ENCODE data around the gene TMEM81. TPM values are rescaled to one million over a fixed set of nuclear protein-coding genes. Genes with fewer than 3 reads are reported as not detected.

TMEM81 gene
- total RNA-seq, 4 donors from 2014 or later: 0.44 to 3.6 (median 2.3) TPM; not detected in 1

DNA sequence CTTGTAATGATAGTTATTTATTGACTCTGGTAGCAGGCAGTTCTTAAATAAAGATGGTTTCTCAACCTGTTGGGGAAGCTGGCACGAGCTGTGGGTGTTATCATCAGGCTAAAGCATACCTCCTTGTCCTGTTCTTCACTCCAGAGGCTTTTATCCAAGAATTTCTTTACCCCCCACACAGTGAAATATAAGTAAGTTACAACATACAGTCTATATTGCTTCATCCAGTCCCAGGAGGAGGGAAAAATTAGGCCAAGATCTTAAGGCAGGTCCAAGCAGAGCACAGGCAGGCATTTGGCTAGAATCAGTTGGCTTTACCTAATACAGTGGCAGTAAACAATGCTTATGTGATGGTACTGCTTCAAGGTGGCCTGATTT lies 6.3 kb downstream of the TMEM81 start:
- no peak overlapping the region for H3K27ac ChIP-seq
- peaks cover 0 to 18% (median 0%) of the 10 kb centered on the region in 3 donors for H3K36me3 ChIP-seq
- 82 to 95% methylated on average over 1 of the region's 1 CpG for WGBS, 2 donors
- H3K4me1 ChIP-seq: no peaks in the 10 kb centered on the region
- H3K27me3 ChIP-seq: no peaks in the 10 kb centered on the region
- TF ChIP-seq POLR2A (IDR thresholded peaks at IDR 0.05) (no peak), EP300 (IDR thresholded peaks at IDR 0.05) (no peak)
- TF ChIP-seq, protein P1, sequence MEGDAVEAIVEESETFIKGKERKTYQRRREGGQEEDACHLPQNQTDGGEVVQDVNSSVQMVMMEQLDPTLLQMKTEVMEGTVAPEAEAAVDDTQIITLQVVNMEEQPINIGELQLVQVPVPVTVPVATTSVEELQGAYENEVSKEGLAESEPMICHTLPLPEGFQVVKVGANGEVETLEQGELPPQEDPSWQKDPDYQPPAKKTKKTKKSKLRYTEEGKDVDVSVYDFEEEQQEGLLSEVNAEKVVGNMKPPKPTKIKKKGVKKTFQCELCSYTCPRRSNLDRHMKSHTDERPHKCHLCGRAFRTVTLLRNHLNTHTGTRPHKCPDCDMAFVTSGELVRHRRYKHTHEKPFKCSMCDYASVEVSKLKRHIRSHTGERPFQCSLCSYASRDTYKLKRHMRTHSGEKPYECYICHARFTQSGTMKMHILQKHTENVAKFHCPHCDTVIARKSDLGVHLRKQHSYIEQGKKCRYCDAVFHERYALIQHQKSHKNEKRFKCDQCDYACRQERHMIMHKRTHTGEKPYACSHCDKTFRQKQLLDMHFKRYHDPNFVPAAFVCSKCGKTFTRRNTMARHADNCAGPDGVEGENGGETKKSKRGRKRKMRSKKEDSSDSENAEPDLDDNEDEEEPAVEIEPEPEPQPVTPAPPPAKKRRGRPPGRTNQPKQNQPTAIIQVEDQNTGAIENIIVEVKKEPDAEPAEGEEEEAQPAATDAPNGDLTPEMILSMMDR (IDR thresholded peaks at IDR 0.05): no peak
- H3K4me3 ChIP-seq: no peak overlapping the region
- no peak for DNase-seq (ENCODE audit: low spot score in 2 of 2)
- H3K9me3 ChIP-seq: no peaks in the 10 kb centered on the region

DNA sequence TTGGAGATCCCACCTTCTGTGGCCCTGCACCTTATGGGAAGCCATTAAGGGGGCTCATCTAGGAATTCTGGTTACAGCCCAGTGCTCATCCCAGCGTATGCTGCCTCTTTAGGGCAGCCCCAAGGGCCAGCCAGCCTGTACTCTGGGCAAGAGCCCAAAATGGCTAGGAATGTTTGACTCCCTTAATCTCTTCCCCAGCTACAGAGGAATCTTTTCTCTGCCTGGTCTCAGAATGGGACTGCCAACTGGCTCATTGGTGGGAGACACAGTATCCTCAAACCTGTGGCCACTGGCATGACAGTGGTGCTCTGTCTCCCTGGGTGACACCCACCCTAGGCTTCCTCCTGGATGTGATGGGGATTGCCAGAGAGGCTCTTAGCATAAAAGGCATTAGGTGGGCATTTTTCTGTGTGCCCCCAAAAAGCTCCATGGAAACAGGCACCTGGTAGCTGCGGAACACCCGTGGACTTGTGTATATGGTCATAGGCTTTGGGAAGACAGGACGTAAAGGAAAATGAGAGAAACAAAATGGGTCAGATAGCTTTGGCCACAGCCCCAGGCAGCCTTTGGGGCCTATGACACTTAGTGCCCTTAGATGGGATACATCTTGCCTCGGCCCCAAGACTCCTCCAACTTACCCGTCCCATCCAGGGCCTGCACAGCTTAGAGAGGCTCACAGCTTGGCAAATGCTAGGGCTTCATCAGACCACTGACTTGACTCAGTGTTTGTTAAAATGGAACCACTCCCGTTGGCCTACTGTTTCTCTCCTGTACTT lies 6.9 kb downstream of the TMEM81 start:
- WGBS, 2 donors: 81 to 87% methylated on average over 7 of the region's 7 CpGs
- Histone ChIP-seq H3K27ac (no peak overlapping the region), H3K36me3 (peaks cover 0 to 18% (median 0%) of the 10 kb centered on the region in 3 donors), H3K4me1 (no peaks in the 10 kb centered on the region), H3K9me3 (no peaks in the 10 kb centered on the region), H3K27me3 (no peaks in the 10 kb centered on the region), H3K4me3 (no peak overlapping the region)
- TF ChIP-seq POLR2A (IDR thresholded peaks at IDR 0.05) (no peak), EP300 (IDR thresholded peaks at IDR 0.05) (no peak)
- TF ChIP-seq, protein P1 (IDR thresholded peaks at IDR 0.05): no peak
- DNase-seq (ENCODE audit: low spot score in 2 of 2): no peak

DNA sequence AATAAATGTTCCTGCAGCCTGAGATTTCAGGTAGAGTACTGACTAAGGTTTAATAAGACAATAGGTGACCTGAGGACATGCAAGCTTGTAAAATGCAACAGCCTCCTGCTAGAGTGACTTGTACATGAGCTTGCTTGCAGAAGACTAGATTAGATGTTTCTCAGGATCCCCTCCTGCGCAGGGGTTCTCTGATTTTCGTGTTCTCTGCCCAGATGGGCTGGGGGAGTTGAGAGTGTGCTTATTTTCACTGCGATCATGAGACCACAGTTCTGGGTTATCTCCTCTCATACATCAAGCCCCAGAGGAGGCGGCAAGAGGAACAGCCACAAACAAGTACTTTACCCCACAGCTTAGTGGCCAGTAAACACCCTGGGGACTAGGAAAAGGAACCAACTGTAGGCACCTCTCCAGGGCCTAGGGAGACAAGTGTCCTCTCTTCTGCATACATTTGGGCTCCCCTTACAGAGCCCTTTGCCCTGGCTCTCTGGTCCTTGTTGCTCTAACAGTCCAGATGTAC lies 8.0 kb downstream of the TMEM81 start:
- TF ChIP-seq, protein P1 (IDR thresholded peaks at IDR 0.05): no peak
- no peak for TF ChIP-seq EP300 (IDR thresholded peaks at IDR 0.05)
- no peak for TF ChIP-seq POLR2A (IDR thresholded peaks at IDR 0.05)
- 78 to 86% methylated on average over 4 of the region's 4 CpGs for WGBS, 2 donors
- no peak overlapping the region for H3K4me3 ChIP-seq
- H3K4me1 ChIP-seq: no peaks in the 10 kb centered on the region
- peaks cover 0 to 22% (median 0%) of the 10 kb centered on the region in 3 donors for H3K36me3 ChIP-seq
- no peaks in the 10 kb centered on the region for H3K9me3 ChIP-seq
- no peak overlapping the region for H3K27ac ChIP-seq
- DNase-seq (ENCODE audit: low spot score in 2 of 2): no peak
- no peaks in the 10 kb centered on the region for H3K27me3 ChIP-seq

DNA sequence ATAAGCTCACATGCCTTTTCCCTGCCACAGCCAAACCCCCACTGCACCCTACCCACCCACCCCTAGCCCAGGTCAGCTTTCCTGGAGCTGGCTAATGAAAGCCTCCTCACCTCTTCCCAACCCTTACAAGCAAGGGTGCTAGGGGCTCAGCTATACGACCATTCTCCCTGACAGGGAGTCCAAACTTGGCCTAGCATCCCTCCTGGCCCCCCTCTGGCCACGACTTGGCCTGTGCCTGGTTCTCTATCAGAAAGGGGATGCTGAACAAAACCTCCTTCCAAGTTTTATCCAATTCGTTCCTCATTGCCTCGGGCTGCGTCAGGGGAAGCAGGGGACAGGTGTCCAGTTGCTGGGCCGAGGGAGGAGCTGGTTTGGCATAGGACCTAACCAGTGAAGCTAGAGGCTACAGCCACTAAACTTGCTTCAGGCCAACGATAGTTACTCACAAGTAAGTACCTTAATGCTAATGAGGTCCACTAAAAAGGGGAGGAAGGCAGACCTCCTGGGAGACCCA lies 8.6 kb downstream of the TMEM81 start:
- Histone ChIP-seq H3K4me3 (no peak overlapping the region), H3K27me3 (no peaks in the 10 kb centered on the region), H3K4me1 (no peaks in the 10 kb centered on the region), H3K9me3 (no peaks in the 10 kb centered on the region), H3K27ac (no peak overlapping the region), H3K36me3 (peaks cover 0 to 22% (median 0%) of the 10 kb centered on the region in 3 donors)
- no peak for DNase-seq (ENCODE audit: low spot score in 2 of 2)
- WGBS, 2 donors: 42 to 52% methylated on average over 7 of the region's 7 CpGs
- TF ChIP-seq EP300 (IDR thresholded peaks at IDR 0.05): no peak
- TF ChIP-seq, protein P1 (IDR thresholded peaks at IDR 0.05): no peak
- no peak for TF ChIP-seq POLR2A (IDR thresholded peaks at IDR 0.05)

DNA sequence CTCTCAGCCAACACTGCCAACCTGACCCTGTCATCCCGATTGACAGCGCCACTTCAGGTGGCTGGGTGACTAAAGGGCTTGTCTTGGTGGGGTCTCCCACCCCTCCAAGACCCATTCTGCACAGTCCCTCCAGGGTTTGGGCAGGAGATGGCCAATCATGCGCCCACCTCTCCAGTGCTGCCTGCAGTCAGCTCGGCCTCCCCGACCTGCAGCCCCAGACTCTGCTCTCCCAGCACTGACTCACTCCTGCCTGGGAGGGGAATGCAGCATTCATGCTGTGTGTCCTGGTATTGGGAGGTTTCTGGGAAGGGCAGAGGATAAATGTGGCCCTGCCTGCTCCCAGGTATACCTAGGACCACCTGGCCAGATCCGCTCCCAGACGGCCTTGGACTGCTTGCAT lies 9.7 kb downstream of the TMEM81 start:
- Histone ChIP-seq H3K4me1 (no peaks in the 10 kb centered on the region), H3K4me3 (no peak overlapping the region), H3K36me3 (peaks cover 0 to 32% (median 0%) of the 10 kb centered on the region in 3 donors), H3K27me3 (no peaks in the 10 kb centered on the region), H3K27ac (no peak overlapping the region), H3K9me3 (no peaks in the 10 kb centered on the region)
- 81 to 86% methylated on average over 5 to 6 of the region's 7 CpGs for WGBS, 2 donors
- TF ChIP-seq, protein P1 (IDR thresholded peaks at IDR 0.05): no peak
- TF ChIP-seq EP300 (IDR thresholded peaks at IDR 0.05): no peak
- TF ChIP-seq POLR2A (IDR thresholded peaks at IDR 0.05): no peak
- DNase-seq (ENCODE audit: low spot score in 2 of 2): no peak
